Fibroblast of lung (primary cell): ENCODE data around the gene FGF1. TPM values are rescaled to one million over a fixed set of nuclear protein-coding genes. Genes with fewer than 3 reads are reported as not detected.

ENCODE experiments used
- DNase-seq, 2 donors: peaks; one replicate each; pipeline versions ENCODE4 v3.0.0 to v3.0.0-alpha.2; 2010; ENCODE audit warnings: low read depth in 2 of 2
- H2AFZ ChIP-seq: 2 replicates; pipeline ENCODE4 v1.5.1; 2012; ENCODE audit warnings: low read length, control low read depth, inconsistent platforms
- H3K27ac ChIP-seq: 2 replicates; pipeline ENCODE4 v1.5.1; 2011; ENCODE audit warnings: low read length, control low read depth; ENCODE audit not compliant: insufficient read depth
- H3K27me3 ChIP-seq: 2 replicates; pipeline ENCODE4 v1.5.1; 2011; ENCODE audit warnings: mild to moderate bottlenecking, low read length; ENCODE audit not compliant: control insufficient read depth, insufficient read depth
- H3K36me3 ChIP-seq: 2 replicates; pipeline ENCODE4 v1.5.1; 2011; ENCODE audit warnings: low read length; ENCODE audit not compliant: control insufficient read depth, insufficient read depth
- H3K4me1 ChIP-seq: 2 replicates; pipeline ENCODE4 v1.5.1; 2011; ENCODE audit warnings: low read length; ENCODE audit not compliant: control insufficient read depth, insufficient read depth; ENCODE audit errors: extremely low read depth
- H3K4me2 ChIP-seq: 2 replicates; pipeline ENCODE4 v1.5.1; 2011; ENCODE audit warnings: low read length, control low read depth; ENCODE audit not compliant: insufficient read depth; ENCODE audit errors: extremely low read depth
- H3K4me3 ChIP-seq, 4 experiments: fragments of 200-600 bp in 1 of 4; sonication (generic) in 1 of 4; replicated peaks in 1 of 4; 2 replicates each; pipeline ENCODE4 v1.5.1; 2011 to 2016; ENCODE audit warnings: low read length in 4 of 4, low read depth in 3 of 4, mild to moderate bottlenecking in 3 of 4, control low read depth in 2 of 4, inconsistent platforms in 1 of 4, mixed read lengths in 1 of 4; ENCODE audit not compliant: insufficient read depth in 1 of 4; ENCODE audit errors: control extremely low read depth in 1 of 4
- H3K79me2 ChIP-seq: 2 replicates; pipeline ENCODE4 v1.5.1; 2012; ENCODE audit warnings: mild to moderate bottlenecking, low read length, inconsistent platforms; ENCODE audit not compliant: control insufficient read depth, insufficient read depth
- H3K9ac ChIP-seq: 2 replicates; pipeline ENCODE4 v1.5.1; 2011; ENCODE audit warnings: mild to moderate bottlenecking, low read length, control low read depth; ENCODE audit not compliant: insufficient read depth
- H3K9me3 ChIP-seq: 2 replicates; pipeline ENCODE4 v1.5.1; 2012; ENCODE audit warnings: low read depth, low read length; ENCODE audit not compliant: control insufficient read depth, insufficient read depth
- H4K20me1 ChIP-seq: 2 replicates; pipeline ENCODE4 v1.5.1; 2011; ENCODE audit warnings: low read length; ENCODE audit not compliant: control insufficient read depth, insufficient read depth; ENCODE audit errors: extremely low read depth
- EZH2 ChIP-seq: IDR thresholded peaks from 2 replicates; pipeline ENCODE4 v1.5.1; 2012; ENCODE audit warnings: low read length, control low read depth, mild to moderate bottlenecking; ENCODE audit errors: missing control alignments
- polyA plus RNA-seq, 2 donors: library from polyadenylated mRNA; depleted of rRNA in 1 of 2; stranded (reverse) in 1 of 2; unstranded in 1 of 2; fragments of >200 nt; gene quantifications; 2 replicates each; pipeline ENCODE4 v1.2.1, GENCODE V29; 2011 to 2012; ENCODE audit warnings: missing spikeins in 1 of 2
- total RNA-seq: library from RNA; depleted of rRNA; stranded (reverse); fragments of >200 nt; gene quantifications from 2 replicates; pipeline ENCODE4 v1.2.1, GENCODE V29; 2014
- TF ChIP-seq, protein P1 (sequence below), 2 donors: IDR thresholded peaks in 1 of 2; conservative IDR thresholded peaks in 1 of 2; 1 replicate in 1 of 2; 2 replicates in 1 of 2; pipeline ENCODE4 v1.5.1; 2011 to 2012; ENCODE audit warnings: low read length in 2 of 2, control low read depth in 1 of 2, inconsistent platforms in 1 of 2, low read depth in 1 of 2, mild to moderate bottlenecking in 1 of 2

The FGF1 gene
- total and polyA plus RNA-seq, 2 donors (not counting 1 experiment from before 2014, with no cell fraction given): 3.5 to 17.7 TPM

DNA sequence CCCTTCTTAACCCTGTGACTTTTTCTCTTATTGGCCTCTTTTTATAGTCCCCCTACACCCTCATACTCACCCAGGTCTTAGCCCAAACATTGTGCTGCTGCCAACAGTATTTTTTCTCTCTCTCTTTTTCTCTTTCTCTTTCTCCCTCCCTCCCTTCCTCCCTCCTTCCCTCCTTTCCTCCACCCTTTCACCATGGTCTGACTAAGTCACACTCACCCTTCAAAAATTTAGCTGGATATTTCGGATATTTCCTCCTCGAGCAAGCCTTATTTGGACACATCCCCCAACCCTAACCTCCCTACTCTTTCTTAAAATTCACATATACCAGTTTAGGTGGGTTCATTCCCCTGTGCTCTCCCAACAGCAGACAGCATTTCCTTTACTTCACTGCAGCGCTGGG is 64.7 kb downstream of the FGF1 start:
- H3K79me2 ChIP-seq: no peaks in the 10 kb centered on the region
- H3K4me1 ChIP-seq: peaks cover 20% of the 10 kb centered on the region
- H2AFZ ChIP-seq: no peak overlapping the region
- TF ChIP-seq, protein P1, sequence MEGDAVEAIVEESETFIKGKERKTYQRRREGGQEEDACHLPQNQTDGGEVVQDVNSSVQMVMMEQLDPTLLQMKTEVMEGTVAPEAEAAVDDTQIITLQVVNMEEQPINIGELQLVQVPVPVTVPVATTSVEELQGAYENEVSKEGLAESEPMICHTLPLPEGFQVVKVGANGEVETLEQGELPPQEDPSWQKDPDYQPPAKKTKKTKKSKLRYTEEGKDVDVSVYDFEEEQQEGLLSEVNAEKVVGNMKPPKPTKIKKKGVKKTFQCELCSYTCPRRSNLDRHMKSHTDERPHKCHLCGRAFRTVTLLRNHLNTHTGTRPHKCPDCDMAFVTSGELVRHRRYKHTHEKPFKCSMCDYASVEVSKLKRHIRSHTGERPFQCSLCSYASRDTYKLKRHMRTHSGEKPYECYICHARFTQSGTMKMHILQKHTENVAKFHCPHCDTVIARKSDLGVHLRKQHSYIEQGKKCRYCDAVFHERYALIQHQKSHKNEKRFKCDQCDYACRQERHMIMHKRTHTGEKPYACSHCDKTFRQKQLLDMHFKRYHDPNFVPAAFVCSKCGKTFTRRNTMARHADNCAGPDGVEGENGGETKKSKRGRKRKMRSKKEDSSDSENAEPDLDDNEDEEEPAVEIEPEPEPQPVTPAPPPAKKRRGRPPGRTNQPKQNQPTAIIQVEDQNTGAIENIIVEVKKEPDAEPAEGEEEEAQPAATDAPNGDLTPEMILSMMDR (conservative IDR thresholded peaks at IDR 0.05 in 1 of 2, IDR thresholded peaks at IDR 0.05 in 1 of 2; ENCODE audit: low read depth in 1 of 2, low read length in 2 of 2): no peak
- no peak for TF ChIP-seq EZH2
- H4K20me1 ChIP-seq: no peaks in the 10 kb centered on the region
- no peaks in the 10 kb centered on the region for H3K27me3 ChIP-seq
- H3K9ac ChIP-seq: peak overlapping the region; percentile 17
- no peaks in the 10 kb centered on the region for H3K9me3 ChIP-seq
- peak overlapping the region in 1 of 4 experiments; percentile 21 for H3K4me3 ChIP-seq
- peak; percentile 81 to 83 for DNase-seq
- H3K27ac ChIP-seq: peak overlapping the region; percentile 87
- no peaks in the 10 kb centered on the region for H3K36me3 ChIP-seq
- H3K4me2 ChIP-seq: peak overlapping the region; percentile 60

DNA sequence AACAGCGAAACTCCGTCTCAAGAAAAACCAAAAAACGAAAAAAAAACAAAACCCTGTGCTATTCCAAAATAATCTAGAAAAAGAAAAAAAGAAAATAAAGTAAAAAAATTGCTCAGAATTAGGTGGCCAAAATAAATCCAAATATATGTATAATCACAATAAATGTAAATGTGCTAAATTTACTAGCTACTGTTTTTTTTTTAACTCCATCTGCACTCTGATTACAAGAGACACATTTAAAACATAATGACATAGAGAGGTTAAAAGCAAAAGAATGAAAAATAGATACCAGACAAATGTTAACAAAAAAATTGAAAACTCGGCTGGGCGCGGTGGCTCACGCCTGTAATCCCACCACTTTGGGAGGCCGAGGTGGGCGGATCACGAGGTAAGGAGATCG is 66.1 kb downstream of the FGF1 start:
- no peak overlapping the region for H3K9ac ChIP-seq
- H3K4me3 ChIP-seq: no peak overlapping the region
- H3K79me2 ChIP-seq: no peaks in the 10 kb centered on the region
- H3K36me3 ChIP-seq: no peaks in the 10 kb centered on the region
- no peak overlapping the region for H3K27ac ChIP-seq
- H3K9me3 ChIP-seq: no peaks in the 10 kb centered on the region
- DNase-seq: no peak
- no peaks in the 10 kb centered on the region for H3K27me3 ChIP-seq
- no peak overlapping the region for H3K4me2 ChIP-seq
- TF ChIP-seq, protein P1 (conservative IDR thresholded peaks at IDR 0.05 in 1 of 2, IDR thresholded peaks at IDR 0.05 in 1 of 2; ENCODE audit: low read depth in 1 of 2, low read length in 2 of 2): no peak
- TF ChIP-seq EZH2: no peak
- H2AFZ ChIP-seq: no peak overlapping the region
- H4K20me1 ChIP-seq: no peaks in the 10 kb centered on the region
- H3K4me1 ChIP-seq: peaks cover 14% of the 10 kb centered on the region

DNA sequence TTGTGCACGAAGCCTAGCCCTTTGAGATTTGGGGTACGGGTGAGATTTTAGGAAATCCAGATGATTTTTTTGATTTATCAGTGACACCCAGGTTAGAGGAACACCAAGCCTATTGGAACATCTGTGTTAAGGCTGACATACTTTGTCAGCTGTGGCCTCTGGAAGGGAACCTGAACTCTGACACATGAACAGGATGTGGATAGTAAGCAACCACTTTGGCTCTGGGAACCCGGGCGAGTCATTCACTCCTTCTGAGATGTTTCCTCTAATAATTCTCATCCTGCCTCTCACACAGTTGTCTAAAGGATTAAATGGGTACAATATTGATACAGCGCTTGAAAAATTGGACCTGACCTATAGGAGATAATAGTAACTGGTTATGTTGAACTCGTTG is 67.8 kb downstream of the FGF1 start:
- peaks cover 20% of the 10 kb centered on the region for H3K4me1 ChIP-seq
- no peaks in the 10 kb centered on the region for H3K79me2 ChIP-seq
- no peaks in the 10 kb centered on the region for H4K20me1 ChIP-seq
- no peaks in the 10 kb centered on the region for H3K27me3 ChIP-seq
- H3K4me3 ChIP-seq: no peak overlapping the region
- H2AFZ ChIP-seq: no peak overlapping the region
- H3K9ac ChIP-seq: no peak overlapping the region
- no peak for TF ChIP-seq EZH2
- TF ChIP-seq, protein P1 (conservative IDR thresholded peaks at IDR 0.05 in 1 of 2, IDR thresholded peaks at IDR 0.05 in 1 of 2; ENCODE audit: low read depth in 1 of 2, low read length in 2 of 2): no peak
- H3K9me3 ChIP-seq: no peaks in the 10 kb centered on the region
- DNase-seq: peak; percentile 77
- H3K27ac ChIP-seq: peak overlapping the region; percentile 66
- no peak overlapping the region for H3K4me2 ChIP-seq
- no peaks in the 10 kb centered on the region for H3K36me3 ChIP-seq
